HCT116 (cell line): Measurements from ENCODE around the gene DDA1. TPM values are rescaled to one million over a fixed set of nuclear protein-coding genes. Genes with fewer than 3 reads are reported as not detected.

ENCODE experiments used
- ATAC-seq: fragments of 200-7000 bp; cut with Tn5 transposase; 2 replicates; pipeline ENCODE4 v1.9.1; 2020; ENCODE audit warnings: mild to moderate bottlenecking, moderate library complexity
- BruUV-seq: library from RNA; stranded (reverse); fragments of 400-500 nt; replicated peaks from 2 replicates; lab custom pipeline; 2021; lab: Mats Ljungman, UMichigan
- CTCF ChIA-PET: fragments of 300-600 bp; sonication (Branson Sonifier 250); formaldehyde crosslinking; loops from one replicate; lab custom pipeline; 2021; ENCODE audit warnings: antibody characterized with exemption; lab: Charles Lee
- POLR2A ChIA-PET: fragments of 300-600, 350-600 bp; sonication (Branson Sonifier 250); formaldehyde crosslinking; loops from one replicate; lab custom pipeline; 2021; ENCODE audit warnings: antibody characterized with exemption; lab: Charles Lee
- RAD21 ChIA-PET, 2 experiments: fragments of 300-600 bp; sonication (Branson Sonifier 250); formaldehyde crosslinking; loops; one replicate each; lab custom pipeline; 2023; ENCODE audit warnings: low total read pairs in 2 of 2; ENCODE audit not compliant: uncharacterized antibody in 2 of 2, unreplicated experiment in 2 of 2, low non-redundant PET in 1 of 2; lab: Charles Lee
- DNase-seq: peaks from one replicate; pipeline ENCODE4 v3.0.0-alpha.2; 2010; ENCODE audit warnings: low read depth, low spot score
- H2AFZ ChIP-seq: fragments of 200-600 bp; shearing (Covaris generic), sonication (generic); 2 replicates; pipeline ENCODE4 v1.6.1; 2017; ENCODE audit warnings: low read depth, mixed run types, mixed read lengths, antibody characterized with exemption, low read length; ENCODE audit not compliant: poor library complexity, severe bottlenecking
- H3K27ac ChIP-seq: 2 replicates; pipeline ENCODE4 v1.5.1; 2012; ENCODE audit warnings: low read depth, low read length
- H3K27me3 ChIP-seq: fragments of 200-600 bp; sonication (generic); 2 replicates; pipeline ENCODE4 v1.6.1; 2016; ENCODE audit warnings: mixed run types, low read length, mixed read lengths; ENCODE audit not compliant: insufficient read depth
- H3K36me3 ChIP-seq, 2 experiments: fragments of 200-500 bp in 1 of 2; fragments of 200-600 bp in 1 of 2; sonication (Bioruptor generic) in 1 of 2; sonication (generic) in 1 of 2; 2 replicates each; pipeline versions ENCODE4 v1.5.1 to v1.6.1; 2014 to 2016; ENCODE audit warnings: low read length in 2 of 2, inconsistent platforms in 1 of 2, mixed read lengths in 1 of 2, mixed run types in 1 of 2; ENCODE audit not compliant: insufficient read depth in 2 of 2, control insufficient read depth in 1 of 2
- H3K4me1 ChIP-seq, 2 experiments: fragments of 200-600 bp in 1 of 2; sonication (generic) in 1 of 2; 2 replicates each; pipeline versions ENCODE4 v1.5.1 to v1.6.1; 2012 to 2017; ENCODE audit warnings: low read length in 2 of 2, inconsistent platforms in 1 of 2, mild to moderate bottlenecking in 1 of 2, mixed read lengths in 1 of 2, mixed run types in 1 of 2, moderate library complexity in 1 of 2; ENCODE audit not compliant: insufficient read depth in 2 of 2, control insufficient read depth in 1 of 2
- H3K4me2 ChIP-seq: fragments of 200-600 bp; sonication (generic); 2 replicates; pipeline ENCODE4 v1.6.1; 2017; ENCODE audit warnings: mixed run types, low read length, mixed read lengths
- H3K4me3 ChIP-seq, 2 experiments: fragments of 200-600 bp in 1 of 2; sonication (generic) in 1 of 2; replicated peaks in 1 of 2; 2 replicates each; pipeline ENCODE4 v1.5.1; 2011 to 2016; ENCODE audit warnings: low read length in 2 of 2, control low read depth in 1 of 2, low read depth in 1 of 2, mild to moderate bottlenecking in 1 of 2, mixed read lengths in 1 of 2, mixed run types in 1 of 2
- H3K79me2 ChIP-seq: fragments of 200-600 bp; sonication (generic); 2 replicates; pipeline ENCODE4 v1.6.1; 2017; ENCODE audit warnings: mild to moderate bottlenecking, mixed run types, low read length, moderate library complexity, mixed read lengths; ENCODE audit not compliant: insufficient read depth
- H3K9ac ChIP-seq: fragments of 200-600 bp; sonication (generic); 2 replicates; pipeline ENCODE4 v1.6.1; 2016; ENCODE audit warnings: low read length, mixed read lengths
- H3K9me2 ChIP-seq: fragments of 200-600 bp; sonication (generic), shearing (Covaris generic); 2 replicates; pipeline ENCODE4 v1.6.1; 2017; ENCODE audit warnings: mixed run types, mild to moderate bottlenecking, moderate library complexity; ENCODE audit not compliant: insufficient read depth
- H3K9me3 ChIP-seq, 2 experiments: fragments of 200-500 bp in 1 of 2; fragments of 200-600 bp in 1 of 2; sonication (Bioruptor generic) in 1 of 2; sonication (generic) in 1 of 2; 2 replicates each; pipeline ENCODE4 v1.6.1; 2014 to 2017; ENCODE audit warnings: low read length in 2 of 2, mixed read lengths in 2 of 2, inconsistent platforms in 1 of 2, low read depth in 1 of 2, mild to moderate bottlenecking in 1 of 2, mixed run types in 1 of 2, moderate library complexity in 1 of 2; ENCODE audit not compliant: control insufficient read depth in 1 of 2, insufficient read depth in 1 of 2
- H4K20me1 ChIP-seq: fragments of 200-600 bp; sonication (generic), shearing (Covaris generic); 2 replicates; pipeline ENCODE4 v1.6.1; 2017; ENCODE audit warnings: mixed run types, mild to moderate bottlenecking, moderate library complexity; ENCODE audit not compliant: insufficient read depth
- POLR2A ChIP-seq: IDR thresholded peaks from 2 replicates; pipeline ENCODE4 v1.7.0; 2011; ENCODE audit warnings: borderline replicate concordance; ENCODE audit not compliant: insufficient read depth, insufficient read length; ENCODE audit errors: extremely low read depth
- POLR2AphosphoS5 ChIP-seq: IDR thresholded peaks from 2 replicates; pipeline ENCODE4 v1.6.1; 2011; ENCODE audit warnings: mild to moderate bottlenecking, low read depth, low read length, moderate library complexity
- SP1 ChIP-seq: IDR thresholded peaks from 2 replicates; pipeline ENCODE4 v1.6.1; 2012; ENCODE audit warnings: low read depth
- YY1 ChIP-seq: IDR thresholded peaks from 2 replicates; pipeline ENCODE4 v1.6.1; 2011; ENCODE audit warnings: low read length, low read depth, moderate library complexity, mild to moderate bottlenecking; ENCODE audit not compliant: insufficient replicate concordance; ENCODE audit errors: extremely low read depth
- ZFX ChIP-seq: fragments of 450-650 bp; IDR thresholded peaks from 2 replicates; pipeline ENCODE4 v1.6.1; 2017
- intact Hi-C: fragments of 100-400 bp; cut with micrococcal nuclease; formaldehyde crosslinking; loops from 2 replicates; pipeline ENCODE4 v1.10.0; 2022
- total RNA-seq: library from RNA; stranded (reverse); gene quantifications from one replicate; pipeline ENCODE4 v1.2.1, GENCODE V29; 2021; ENCODE audit not compliant: unreplicated experiment

Gene DDA1
- total RNA-seq, 1 experiment from 2014 or later, result 68.6 TPM

DNA sequence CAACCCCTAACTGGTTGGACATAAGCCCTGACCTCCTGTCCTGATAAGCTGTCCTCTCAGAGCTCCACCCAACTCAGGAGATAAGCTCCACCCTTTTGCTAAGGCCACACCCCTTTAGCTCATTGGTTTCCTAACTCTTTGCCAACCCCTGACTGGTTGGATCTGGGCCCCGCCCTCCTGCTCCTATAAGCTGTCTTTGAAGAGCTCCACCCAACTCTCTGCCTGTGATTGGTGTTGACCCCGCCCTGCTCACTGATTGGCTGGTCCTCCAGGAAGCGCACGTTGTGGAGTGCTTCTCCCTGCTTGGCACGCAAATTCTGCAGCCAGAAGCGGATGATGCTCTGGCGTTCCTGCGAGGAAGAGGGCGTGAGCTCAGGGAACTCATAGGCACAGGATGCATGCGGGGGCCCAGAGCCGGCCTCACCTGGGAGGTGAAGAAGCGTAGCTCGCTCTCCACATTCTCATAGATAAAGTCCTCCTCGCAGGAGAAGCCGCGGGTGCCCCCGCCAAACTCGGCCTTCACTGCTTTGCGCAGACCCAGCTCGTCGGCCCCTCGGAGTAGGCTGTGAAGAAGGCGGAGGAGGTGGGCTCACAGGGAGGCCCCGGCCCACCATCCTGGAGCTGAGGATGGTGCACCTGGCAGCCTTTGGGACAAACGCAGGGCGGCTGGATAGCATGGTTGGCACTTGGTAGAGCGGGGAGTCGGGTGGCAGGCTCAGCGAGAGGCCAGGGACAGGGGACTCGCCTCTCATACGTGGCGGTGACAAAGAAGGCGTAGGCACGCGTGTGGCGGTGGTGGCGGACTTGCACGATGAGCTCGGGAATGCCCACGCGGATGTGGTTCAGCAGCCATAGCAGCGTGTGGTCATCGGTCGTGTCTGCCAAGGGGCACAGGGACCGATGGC, 23.6 kb downstream of the DDA1 start:
- ATAC-seq, result peak; percentile 35
- peak overlapping the region; percentile 54 to 72 for H3K4me3 ChIP-seq
- BruUV-seq, result TSS peak; percentile 7
- H2AFZ ChIP-seq, result no peak overlapping the region
- ChIA-PET POLR2A (interaction anchor here (0.8 to 4.1 kb wide), 6 partner anchors 13 to 28 kb away, joined by 3 to 39 read pairs (median 4); partner anchors contain the start of gene DDA1), RAD21 (interaction anchor here (0.6 to 1.2 kb wide), 5 partner anchors 20 to 36 kb away, joined by 3 to 5 read pairs (median 3); partner anchors contain the start of gene DDA1 (in 1 of the 2)), CTCF (interaction anchor here (0.7 to 2.4 kb wide), 13 partner anchors 12 to 163 kb away, joined by 3 to 8 read pairs (median 4); partner anchors contain the start of genes DDA1 and MRPL34)
- peaks cover 6% of the 10 kb centered on the region; the same call in 1 of the 2 replicates for H3K79me2 ChIP-seq
- no peaks in the 10 kb centered on the region for H3K27me3 ChIP-seq
- no peaks in the 10 kb centered on the region for H3K9me3 ChIP-seq
- peak overlapping the region; percentile 91 for H3K27ac ChIP-seq
- no peaks in the 10 kb centered on the region for H4K20me1 ChIP-seq
- H3K9ac ChIP-seq, result peak overlapping the region; percentile 51
- intact Hi-C loops, result no loop called here
- no peaks in the 10 kb centered on the region for H3K36me3 ChIP-seq
- H3K4me2 ChIP-seq, result peak overlapping the region; percentile 97
- TF ChIP-seq POLR2A (peak; percentile 91), YY1 (no peak), POLR2AphosphoS5 (peak; percentile 37; the same call in 1 of the 2 replicates), ZFX (peak; percentile 2; the same call in 1 of the 2 replicates), SP1 (peak; percentile 86)
- H3K9me2 ChIP-seq, result no peaks in the 10 kb centered on the region
- DNase-seq, result peak; percentile 96
- H3K4me1 ChIP-seq, result peaks cover 18 to 44% of the 10 kb centered on the region in 2 experiments
